CD14-positive monocyte (primary cell): ENCODE data around the gene OR10K2. TPM values are rescaled to one million over a fixed set of nuclear protein-coding genes. Genes with fewer than 3 reads are reported as not detected.
"Not testable (repeated sequence)": the region's sequence is repeated elsewhere in the genome, so short reads cannot be mapped to it uniquely, and the experiment has no call there.

Source experiments
- DNase-seq, 3 donors: peaks; one replicate each; pipeline ENCODE4 v3.0.0-alpha.2; 2011 to 2022
- H2AFZ ChIP-seq: 2 replicates; pipeline ENCODE4 v1.6.0; 2012; ENCODE audit warnings: mild to moderate bottlenecking, low read depth, low read length, inconsistent platforms; ENCODE audit not compliant: insufficient read depth, poor library complexity, severe bottlenecking
- H3K27ac ChIP-seq, 2 donors: 1 replicate in 1 of 2; 2 replicates in 1 of 2; pipeline ENCODE4 v1.5.1; 2012 to 2013; ENCODE audit warnings: low read length in 2 of 2, control low read depth in 1 of 2, inconsistent platforms in 1 of 2, low read depth in 1 of 2, mild to moderate bottlenecking in 1 of 2
- H3K27me3 ChIP-seq, 2 donors: one replicate each; pipeline versions ENCODE4 v1.6.0 to v1.6.1; 2011 to 2013; ENCODE audit warnings: low read length in 2 of 2; ENCODE audit not compliant: control insufficient read depth in 2 of 2, insufficient read depth in 2 of 2
- H3K36me3 ChIP-seq, 2 donors: replicated peaks in 1 of 2; 1 replicate in 1 of 2; 2 replicates in 1 of 2; pipeline versions ENCODE4 v1.5.1 to v1.6.1; 2012 to 2013; ENCODE audit warnings: low read length in 2 of 2, control low read depth in 1 of 2, inconsistent platforms in 1 of 2, mild to moderate bottlenecking in 1 of 2; ENCODE audit not compliant: insufficient read depth in 2 of 2, control insufficient read depth in 1 of 2
- H3K4me1 ChIP-seq, 2 donors: 1 replicate in 1 of 2; 2 replicates in 1 of 2; pipeline versions ENCODE4 v1.5.1 to v1.6.1; 2012 to 2013; ENCODE audit warnings: low read length in 2 of 2, control low read depth in 1 of 2, inconsistent platforms in 1 of 2, mild to moderate bottlenecking in 1 of 2, moderate library complexity in 1 of 2; ENCODE audit not compliant: insufficient read depth in 2 of 2, control insufficient read depth in 1 of 2
- H3K4me2 ChIP-seq: replicated peaks from 2 replicates; pipeline ENCODE3; 2012; ENCODE audit warnings: low read length, moderate library complexity, mild to moderate bottlenecking; ENCODE audit not compliant: poor library complexity, severe bottlenecking; ENCODE audit errors: extremely low read depth
- H3K4me3 ChIP-seq, 3 experiments: fragments of 200-600 bp in 1 of 3; sonication (generic) in 1 of 3; replicated peaks in 1 of 3; 1 replicate in 2 of 3; 2 replicates in 1 of 3; pipeline ENCODE4 v1.5.1; 2011 to 2013; ENCODE audit warnings: low read length in 3 of 3, mild to moderate bottlenecking in 3 of 3, control low read depth in 2 of 3, low read depth in 2 of 3, inconsistent platforms in 1 of 3, moderate library complexity in 1 of 3
- H3K79me2 ChIP-seq: 2 replicates; pipeline ENCODE4 v1.6.0; 2012; ENCODE audit warnings: mild to moderate bottlenecking, control low read depth, inconsistent platforms, low read length, moderate library complexity; ENCODE audit not compliant: insufficient read depth
- H3K9ac ChIP-seq: 2 replicates; pipeline ENCODE4 v1.6.0; 2017; ENCODE audit warnings: low read length, mild to moderate bottlenecking; ENCODE audit not compliant: insufficient read depth, poor library complexity, severe bottlenecking
- H3K9me3 ChIP-seq, 2 donors: replicated peaks in 1 of 2; 1 replicate in 1 of 2; 2 replicates in 1 of 2; pipeline versions ENCODE4 v1.5.1 to v1.6.1; 2012 to 2013; ENCODE audit warnings: low read length in 2 of 2, control low read depth in 1 of 2; ENCODE audit not compliant: control insufficient read depth in 1 of 2, insufficient read depth in 1 of 2
- H4K20me1 ChIP-seq: 2 replicates; pipeline ENCODE4 v1.6.0; 2012; ENCODE audit warnings: mild to moderate bottlenecking, low read length, control low read depth, moderate library complexity; ENCODE audit not compliant: insufficient read depth
- H3K27ac Mint-ChIP-seq, 7 donors: one replicate each; pipeline ENCODE4 v1.8.0; 2020; ENCODE audit warnings: mild to moderate bottlenecking in 7 of 7, mixed read lengths in 7 of 7, moderate library complexity in 6 of 7, inconsistent platforms in 2 of 7
- H3K27me3 Mint-ChIP-seq, 3 donors: one replicate each; pipeline ENCODE4 v1.8.0; 2021 to 2022; ENCODE audit warnings: low read depth in 3 of 3, mild to moderate bottlenecking in 3 of 3, mixed read lengths in 3 of 3, moderate library complexity in 3 of 3, inconsistent platforms in 1 of 3
- H3K36me3 Mint-ChIP-seq, 2 donors: one replicate each; pipeline ENCODE4 v1.8.0; 2020; ENCODE audit warnings: mixed read lengths in 2 of 2, inconsistent platforms in 1 of 2, mild to moderate bottlenecking in 1 of 2
- H3K4me1 Mint-ChIP-seq: one replicate; pipeline ENCODE4 v1.8.0; 2020; ENCODE audit warnings: mild to moderate bottlenecking, mixed read lengths
- H3K4me3 Mint-ChIP-seq, 2 donors: one replicate each; pipeline ENCODE4 v1.8.0; 2020; ENCODE audit warnings: mild to moderate bottlenecking in 2 of 2, mixed read lengths in 2 of 2, moderate library complexity in 1 of 2
- H3K9me3 Mint-ChIP-seq, 7 donors: one replicate each; pipeline ENCODE4 v1.8.0; 2020 to 2022; ENCODE audit warnings: mixed read lengths in 7 of 7, mild to moderate bottlenecking in 6 of 7, moderate library complexity in 6 of 7, inconsistent platforms in 2 of 7
- WGBS: methylation state at CpG from one replicate; pipeline ENCODE4 v1.1.5; 2013; ENCODE audit warnings: missing lambda C conversion rate; ENCODE audit not compliant: insufficient coverage; 5-methylcytosine and 5-hydroxymethylcytosine counted together
- intact Hi-C, 2 donors: fragments of 100-400 bp; cut with micrococcal nuclease; formaldehyde crosslinking; loops; one replicate each; pipeline versions ENCODE4 v1.15.0 to v1.15.1; 2023
- polyA plus RNA-seq, 3 donors: library from polyadenylated mRNA; depleted of rRNA in 1 of 3; unstranded in 2 of 3; stranded (reverse) in 1 of 3; fragments of 300-500 nt in 2 of 3; fragments of >200 nt in 1 of 3; fragmentation: Illumina TruSeq in 2 of 3; gene quantifications; 1 replicate in 2 of 3; 2 replicates in 1 of 3; pipeline ENCODE4 v1.2.3, GENCODE V29; 2012 to 2021
- TF ChIP-seq, protein P1 (sequence below): fragments of 200-600 bp; IDR thresholded peaks from one replicate; pipeline ENCODE4 v1.8.0; 2022; ENCODE audit warnings: antibody characterized with exemption, mild to moderate bottlenecking

Gene OR10K2
- polyA plus RNA-seq, 3 donors: not detected

- intact Hi-C loops: no loop called here
- DNase-seq: no peak
- Mint-ChIP-seq H3K36me3 (no peaks in the 10 kb centered on the region), H3K27me3 (peaks cover 0 to 6% (median 0%) of the 10 kb centered on the region in 3 donors), H3K27ac (no peak overlapping the region), H3K4me3 (no peak overlapping the region), H3K9me3 (peaks cover 0 to 7% (median 3%) of the 10 kb centered on the region in 7 donors), H3K4me1 (peaks cover 6% of the 10 kb centered on the region)
- Histone ChIP-seq H3K4me3 (no peak overlapping the region), H3K79me2 (no peaks in the 10 kb centered on the region), H3K4me2 (no peak overlapping the region), H2AFZ (no peak overlapping the region), H3K9me3 (no peaks in the 10 kb centered on the region), H3K27ac (no peak overlapping the region), H3K4me1 (peaks cover 0 to 11% of the 10 kb centered on the region in 2 donors), H3K27me3 (no peaks in the 10 kb centered on the region), H4K20me1 (no peaks in the 10 kb centered on the region), H3K9ac (no peak overlapping the region), H3K36me3 (no peaks in the 10 kb centered on the region)
- no CpG with 5 or more reads among the region's 1 CpG for WGBS
- TF ChIP-seq, protein P1, sequence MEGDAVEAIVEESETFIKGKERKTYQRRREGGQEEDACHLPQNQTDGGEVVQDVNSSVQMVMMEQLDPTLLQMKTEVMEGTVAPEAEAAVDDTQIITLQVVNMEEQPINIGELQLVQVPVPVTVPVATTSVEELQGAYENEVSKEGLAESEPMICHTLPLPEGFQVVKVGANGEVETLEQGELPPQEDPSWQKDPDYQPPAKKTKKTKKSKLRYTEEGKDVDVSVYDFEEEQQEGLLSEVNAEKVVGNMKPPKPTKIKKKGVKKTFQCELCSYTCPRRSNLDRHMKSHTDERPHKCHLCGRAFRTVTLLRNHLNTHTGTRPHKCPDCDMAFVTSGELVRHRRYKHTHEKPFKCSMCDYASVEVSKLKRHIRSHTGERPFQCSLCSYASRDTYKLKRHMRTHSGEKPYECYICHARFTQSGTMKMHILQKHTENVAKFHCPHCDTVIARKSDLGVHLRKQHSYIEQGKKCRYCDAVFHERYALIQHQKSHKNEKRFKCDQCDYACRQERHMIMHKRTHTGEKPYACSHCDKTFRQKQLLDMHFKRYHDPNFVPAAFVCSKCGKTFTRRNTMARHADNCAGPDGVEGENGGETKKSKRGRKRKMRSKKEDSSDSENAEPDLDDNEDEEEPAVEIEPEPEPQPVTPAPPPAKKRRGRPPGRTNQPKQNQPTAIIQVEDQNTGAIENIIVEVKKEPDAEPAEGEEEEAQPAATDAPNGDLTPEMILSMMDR: no peak
Measured at GRCh38 chr1:158390331-158390730, 35.7 kb downstream of the OR10K2 start.

DNA sequence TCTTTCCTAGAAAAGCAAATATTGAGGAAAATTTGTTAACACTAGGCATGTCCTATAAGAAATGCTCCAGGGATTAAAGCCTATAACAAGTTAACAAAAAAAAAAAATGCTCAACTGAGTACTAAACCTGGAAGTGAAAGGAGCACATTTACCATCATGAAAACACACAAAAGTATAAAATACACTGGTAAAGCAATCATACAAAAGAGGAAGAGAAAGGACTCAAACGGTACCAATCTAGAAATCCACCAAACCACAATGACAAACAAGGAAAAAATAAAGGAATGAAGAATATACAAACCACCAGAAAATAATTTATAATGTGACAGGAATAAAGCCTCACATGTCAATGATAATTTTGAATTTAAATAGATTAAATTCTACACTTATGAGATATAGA is 51.2 kb downstream of the OR10K2 start:
- Histone ChIP-seq H3K9ac (no peak overlapping the region), H3K4me2 (no peak overlapping the region), H2AFZ (no peak overlapping the region), H4K20me1 (no peaks in the 10 kb centered on the region), H3K36me3 (no peaks in the 10 kb centered on the region), H3K27ac (no peak overlapping the region), H3K4me1 (peaks cover 7 to 16% of the 10 kb centered on the region in 2 donors), H3K9me3 (peaks cover 27% of the 10 kb centered on the region in 2 donors), H3K27me3 (no peaks in the 10 kb centered on the region), H3K4me3 (no peak overlapping the region), H3K79me2 (no peaks in the 10 kb centered on the region)
- DNase-seq: peak; percentile 9 to 20 (median 18)
- TF ChIP-seq, protein P1: no peak
- intact Hi-C loops: no loop called here
- WGBS: no CpG with 5 or more reads among the region's 1 CpG
- peaks cover 6 to 8% (median 7%) of the 10 kb centered on the region in 3 donors for H3K27me3 Mint-ChIP-seq
- H3K4me3 Mint-ChIP-seq: no peak overlapping the region
- peaks cover 9% of the 10 kb centered on the region for H3K4me1 Mint-ChIP-seq
- no peak overlapping the region for H3K27ac Mint-ChIP-seq
- peaks cover 18 to 40% (median 26%) of the 10 kb centered on the region in 7 donors for H3K9me3 Mint-ChIP-seq
- peaks cover 0 to 4% of the 10 kb centered on the region in 2 donors for H3K36me3 Mint-ChIP-seq

GRCh38 chr1:158374101-158374500 is 51.9 kb downstream of the OR10K2 start:
- H3K27ac Mint-ChIP-seq, H3K27me3 Mint-ChIP-seq, intact Hi-C loops, H3K27ac ChIP-seq, H3K27me3 ChIP-seq, H3K36me3 Mint-ChIP-seq, H3K4me3 ChIP-seq, H3K4me2 ChIP-seq, H3K9ac ChIP-seq, H3K36me3 ChIP-seq, DNase-seq, H2AFZ ChIP-seq, H3K4me3 Mint-ChIP-seq, H4K20me1 ChIP-seq, H3K79me2 ChIP-seq, H3K4me1 Mint-ChIP-seq: not testable (repeated sequence)
- WGBS: 97% methylated on average over 16 of the region's 25 CpGs
- H3K9me3 Mint-ChIP-seq: peaks cover 20 to 42% (median 26%) of the 10 kb centered on the region in 7 donors
- H3K9me3 ChIP-seq: peaks cover 27% of the 10 kb centered on the region in 2 donors
- H3K4me1 ChIP-seq: peaks cover 7 to 16% of the 10 kb centered on the region in 2 donors
